HCT116 (cell line): ENCODE results near the gene ESR1. TPM values are rescaled to one million over a fixed set of nuclear protein-coding genes. Genes with fewer than 3 reads are reported as not detected.

Source experiments
- ATAC-seq: fragments of 200-7000 bp; cut with Tn5 transposase; 2 replicates; pipeline ENCODE4 v1.9.1; 2020; ENCODE audit warnings: mild to moderate bottlenecking, moderate library complexity
- BruUV-seq: library from RNA; stranded (reverse); fragments of 400-500 nt; replicated peaks from 2 replicates; lab custom pipeline; 2021; lab: Mats Ljungman, UMichigan
- CTCF ChIA-PET: fragments of 300-600 bp; sonication (Branson Sonifier 250); formaldehyde crosslinking; loops from one replicate; lab custom pipeline; 2021; ENCODE audit warnings: antibody characterized with exemption; lab: Charles Lee
- POLR2A ChIA-PET: fragments of 300-600, 350-600 bp; sonication (Branson Sonifier 250); formaldehyde crosslinking; loops from one replicate; lab custom pipeline; 2021; ENCODE audit warnings: antibody characterized with exemption; lab: Charles Lee
- RAD21 ChIA-PET, 2 experiments: fragments of 300-600 bp; sonication (Branson Sonifier 250); formaldehyde crosslinking; loops; one replicate each; lab custom pipeline; 2023; ENCODE audit warnings: low total read pairs in 2 of 2; ENCODE audit not compliant: uncharacterized antibody in 2 of 2, unreplicated experiment in 2 of 2, low non-redundant PET in 1 of 2; lab: Charles Lee
- DNase-seq: peaks from one replicate; pipeline ENCODE4 v3.0.0-alpha.2; 2010; ENCODE audit warnings: low read depth, low spot score
- H2AFZ ChIP-seq: fragments of 200-600 bp; shearing (Covaris generic), sonication (generic); 2 replicates; pipeline ENCODE4 v1.6.1; 2017; ENCODE audit warnings: low read depth, mixed run types, mixed read lengths, antibody characterized with exemption, low read length; ENCODE audit not compliant: poor library complexity, severe bottlenecking
- H3K27ac ChIP-seq: 2 replicates; pipeline ENCODE4 v1.5.1; 2012; ENCODE audit warnings: low read depth, low read length
- H3K27me3 ChIP-seq: fragments of 200-600 bp; sonication (generic); 2 replicates; pipeline ENCODE4 v1.6.1; 2016; ENCODE audit warnings: mixed run types, low read length, mixed read lengths; ENCODE audit not compliant: insufficient read depth
- H3K36me3 ChIP-seq, 2 experiments: fragments of 200-500 bp in 1 of 2; fragments of 200-600 bp in 1 of 2; sonication (Bioruptor generic) in 1 of 2; sonication (generic) in 1 of 2; 2 replicates each; pipeline versions ENCODE4 v1.5.1 to v1.6.1; 2014 to 2016; ENCODE audit warnings: low read length in 2 of 2, inconsistent platforms in 1 of 2, mixed read lengths in 1 of 2, mixed run types in 1 of 2; ENCODE audit not compliant: insufficient read depth in 2 of 2, control insufficient read depth in 1 of 2
- H3K4me1 ChIP-seq, 2 experiments: fragments of 200-600 bp in 1 of 2; sonication (generic) in 1 of 2; 2 replicates each; pipeline versions ENCODE4 v1.5.1 to v1.6.1; 2012 to 2017; ENCODE audit warnings: low read length in 2 of 2, inconsistent platforms in 1 of 2, mild to moderate bottlenecking in 1 of 2, mixed read lengths in 1 of 2, mixed run types in 1 of 2, moderate library complexity in 1 of 2; ENCODE audit not compliant: insufficient read depth in 2 of 2, control insufficient read depth in 1 of 2
- H3K4me2 ChIP-seq: fragments of 200-600 bp; sonication (generic); 2 replicates; pipeline ENCODE4 v1.6.1; 2017; ENCODE audit warnings: mixed run types, low read length, mixed read lengths
- H3K4me3 ChIP-seq, 2 experiments: fragments of 200-600 bp in 1 of 2; sonication (generic) in 1 of 2; replicated peaks in 1 of 2; 2 replicates each; pipeline ENCODE4 v1.5.1; 2011 to 2016; ENCODE audit warnings: low read length in 2 of 2, control low read depth in 1 of 2, low read depth in 1 of 2, mild to moderate bottlenecking in 1 of 2, mixed read lengths in 1 of 2, mixed run types in 1 of 2
- H3K79me2 ChIP-seq: fragments of 200-600 bp; sonication (generic); 2 replicates; pipeline ENCODE4 v1.6.1; 2017; ENCODE audit warnings: mild to moderate bottlenecking, mixed run types, low read length, moderate library complexity, mixed read lengths; ENCODE audit not compliant: insufficient read depth
- H3K9ac ChIP-seq: fragments of 200-600 bp; sonication (generic); 2 replicates; pipeline ENCODE4 v1.6.1; 2016; ENCODE audit warnings: low read length, mixed read lengths
- H3K9me2 ChIP-seq: fragments of 200-600 bp; sonication (generic), shearing (Covaris generic); 2 replicates; pipeline ENCODE4 v1.6.1; 2017; ENCODE audit warnings: mixed run types, mild to moderate bottlenecking, moderate library complexity; ENCODE audit not compliant: insufficient read depth
- H3K9me3 ChIP-seq, 2 experiments: fragments of 200-500 bp in 1 of 2; fragments of 200-600 bp in 1 of 2; sonication (Bioruptor generic) in 1 of 2; sonication (generic) in 1 of 2; 2 replicates each; pipeline ENCODE4 v1.6.1; 2014 to 2017; ENCODE audit warnings: low read length in 2 of 2, mixed read lengths in 2 of 2, inconsistent platforms in 1 of 2, low read depth in 1 of 2, mild to moderate bottlenecking in 1 of 2, mixed run types in 1 of 2, moderate library complexity in 1 of 2; ENCODE audit not compliant: control insufficient read depth in 1 of 2, insufficient read depth in 1 of 2
- H4K20me1 ChIP-seq: fragments of 200-600 bp; sonication (generic), shearing (Covaris generic); 2 replicates; pipeline ENCODE4 v1.6.1; 2017; ENCODE audit warnings: mixed run types, mild to moderate bottlenecking, moderate library complexity; ENCODE audit not compliant: insufficient read depth
- CEBPB ChIP-seq: IDR thresholded peaks from 2 replicates; pipeline ENCODE4 v1.6.1; 2012; ENCODE audit warnings: low read depth
- EGR1 ChIP-seq: IDR thresholded peaks from 2 replicates; pipeline ENCODE4 v1.6.1; 2012; ENCODE audit warnings: low read depth
- EZH2 ChIP-seq: fragments of 200-600 bp; sonication (generic); IDR thresholded peaks from 2 replicates; pipeline ENCODE4 v1.6.1; 2017; ENCODE audit warnings: antibody characterized with exemption, mixed run types
- FOSL1 ChIP-seq: IDR thresholded peaks from 2 replicates; pipeline ENCODE4 v1.6.1; 2012; ENCODE audit warnings: low read depth
- JUND ChIP-seq: IDR thresholded peaks from 2 replicates; pipeline ENCODE4 v1.6.1; 2012
- POLR2A ChIP-seq: IDR thresholded peaks from 2 replicates; pipeline ENCODE4 v1.7.0; 2011; ENCODE audit warnings: borderline replicate concordance; ENCODE audit not compliant: insufficient read depth, insufficient read length; ENCODE audit errors: extremely low read depth
- POLR2AphosphoS5 ChIP-seq: IDR thresholded peaks from 2 replicates; pipeline ENCODE4 v1.6.1; 2011; ENCODE audit warnings: mild to moderate bottlenecking, low read depth, low read length, moderate library complexity
- RAD21 ChIP-seq: IDR thresholded peaks from 2 replicates; pipeline ENCODE4 v1.6.1; 2012; ENCODE audit warnings: low read depth, mild to moderate bottlenecking
- ZFX ChIP-seq: fragments of 450-650 bp; IDR thresholded peaks from 2 replicates; pipeline ENCODE4 v1.6.1; 2017
- ZNF274 ChIP-seq: fragments of 200-500 bp; sonication (Bioruptor generic); IDR thresholded peaks from 2 replicates; pipeline ENCODE4 v1.6.1; 2014; ENCODE audit warnings: mild to moderate bottlenecking, low read depth, low read length, inconsistent platforms
- intact Hi-C: fragments of 100-400 bp; cut with micrococcal nuclease; formaldehyde crosslinking; loops from 2 replicates; pipeline ENCODE4 v1.10.0; 2022
- total RNA-seq: library from RNA; stranded (reverse); gene quantifications from one replicate; pipeline ENCODE4 v1.2.1, GENCODE V29; 2021; ENCODE audit not compliant: unreplicated experiment
- TF ChIP-seq, protein P1 (sequence below), 3 experiments: fragments of 200-600 bp in 1 of 3; sonication (generic) in 1 of 3; IDR thresholded peaks in 2 of 3; conservative IDR thresholded peaks in 1 of 3; 2 replicates each; pipeline ENCODE4 v1.5.1; 2012 to 2017; ENCODE audit warnings: low read depth in 2 of 3, low read length in 2 of 3, antibody characterized with exemption in 1 of 3, borderline replicate concordance in 1 of 3, control low read depth in 1 of 3, mild to moderate bottlenecking in 1 of 3, mixed read lengths in 1 of 3, mixed run types in 1 of 3, moderate library complexity in 1 of 3; ENCODE audit not compliant: insufficient read depth in 1 of 3
- TF ChIP-seq, protein P2 (sequence below): IDR thresholded peaks from 2 replicates; pipeline ENCODE4 v1.6.1; 2012; ENCODE audit warnings: low read depth
- TF ChIP-seq, protein P3 (sequence below): IDR thresholded peaks from 2 replicates; pipeline ENCODE4 v1.6.1; 2012

Gene ESR1
- total RNA-seq, 1 experiment from 2014 or later, result 0.17 TPM

DNA sequence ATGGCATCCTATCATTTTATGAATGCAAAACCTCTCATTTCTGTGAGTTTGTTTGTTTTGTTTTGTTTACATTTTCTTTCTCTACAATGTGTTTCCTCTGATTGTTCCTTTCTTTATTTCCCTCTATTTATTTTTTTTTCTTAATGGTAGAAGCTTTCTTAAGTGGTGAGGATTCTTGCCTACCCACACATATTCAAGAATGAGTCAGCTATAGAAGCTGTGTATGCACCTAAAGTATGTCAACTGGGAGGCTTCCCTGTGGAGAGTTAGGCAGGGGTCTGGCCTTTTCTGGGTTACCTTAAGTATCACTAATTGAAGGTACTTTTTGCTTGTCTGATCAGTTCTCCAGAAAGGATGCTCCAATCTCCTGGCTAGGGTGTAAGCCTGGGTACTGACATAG is 354.0 kb downstream of the ESR1 start:
- intact Hi-C loops, result no loop called here
- H4K20me1 ChIP-seq, result no peaks in the 10 kb centered on the region
- ChIA-PET CTCF (no interaction called here), RAD21 (no interaction called here), POLR2A (no interaction called here)
- H3K27ac ChIP-seq, result no peak overlapping the region
- no peaks in the 10 kb centered on the region for H3K36me3 ChIP-seq
- H3K4me3 ChIP-seq, result no peak overlapping the region
- H3K9me3 ChIP-seq, result no peaks in the 10 kb centered on the region
- DNase-seq (no peak), ATAC-seq (no peak)
- H3K27me3 ChIP-seq, result no peaks in the 10 kb centered on the region
- no peaks in the 10 kb centered on the region for H3K4me1 ChIP-seq
- no peak overlapping the region for H3K9ac ChIP-seq
- no TSS peak for BruUV-seq
- no peak overlapping the region for H3K4me2 ChIP-seq
- no peak overlapping the region for H2AFZ ChIP-seq
- H3K79me2 ChIP-seq, result no peaks in the 10 kb centered on the region
- TF ChIP-seq RAD21 (no peak), POLR2AphosphoS5 (no peak), ZFX (no peak), EZH2 (no peak), EGR1 (no peak), POLR2A (no peak), JUND (no peak), ZNF274 (no peak), CEBPB (no peak), FOSL1 (no peak)
- TF ChIP-seq, protein P1, sequence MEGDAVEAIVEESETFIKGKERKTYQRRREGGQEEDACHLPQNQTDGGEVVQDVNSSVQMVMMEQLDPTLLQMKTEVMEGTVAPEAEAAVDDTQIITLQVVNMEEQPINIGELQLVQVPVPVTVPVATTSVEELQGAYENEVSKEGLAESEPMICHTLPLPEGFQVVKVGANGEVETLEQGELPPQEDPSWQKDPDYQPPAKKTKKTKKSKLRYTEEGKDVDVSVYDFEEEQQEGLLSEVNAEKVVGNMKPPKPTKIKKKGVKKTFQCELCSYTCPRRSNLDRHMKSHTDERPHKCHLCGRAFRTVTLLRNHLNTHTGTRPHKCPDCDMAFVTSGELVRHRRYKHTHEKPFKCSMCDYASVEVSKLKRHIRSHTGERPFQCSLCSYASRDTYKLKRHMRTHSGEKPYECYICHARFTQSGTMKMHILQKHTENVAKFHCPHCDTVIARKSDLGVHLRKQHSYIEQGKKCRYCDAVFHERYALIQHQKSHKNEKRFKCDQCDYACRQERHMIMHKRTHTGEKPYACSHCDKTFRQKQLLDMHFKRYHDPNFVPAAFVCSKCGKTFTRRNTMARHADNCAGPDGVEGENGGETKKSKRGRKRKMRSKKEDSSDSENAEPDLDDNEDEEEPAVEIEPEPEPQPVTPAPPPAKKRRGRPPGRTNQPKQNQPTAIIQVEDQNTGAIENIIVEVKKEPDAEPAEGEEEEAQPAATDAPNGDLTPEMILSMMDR (IDR thresholded peaks at IDR 0.05 in 2 of 3, conservative IDR thresholded peaks at IDR 0.05 in 1 of 3; ENCODE audit: borderline replicate concordance in 1 of 3, insufficient read depth in 1 of 3, low read depth in 2 of 3, low read length in 2 of 3), result no peak
- TF ChIP-seq, protein P2, sequence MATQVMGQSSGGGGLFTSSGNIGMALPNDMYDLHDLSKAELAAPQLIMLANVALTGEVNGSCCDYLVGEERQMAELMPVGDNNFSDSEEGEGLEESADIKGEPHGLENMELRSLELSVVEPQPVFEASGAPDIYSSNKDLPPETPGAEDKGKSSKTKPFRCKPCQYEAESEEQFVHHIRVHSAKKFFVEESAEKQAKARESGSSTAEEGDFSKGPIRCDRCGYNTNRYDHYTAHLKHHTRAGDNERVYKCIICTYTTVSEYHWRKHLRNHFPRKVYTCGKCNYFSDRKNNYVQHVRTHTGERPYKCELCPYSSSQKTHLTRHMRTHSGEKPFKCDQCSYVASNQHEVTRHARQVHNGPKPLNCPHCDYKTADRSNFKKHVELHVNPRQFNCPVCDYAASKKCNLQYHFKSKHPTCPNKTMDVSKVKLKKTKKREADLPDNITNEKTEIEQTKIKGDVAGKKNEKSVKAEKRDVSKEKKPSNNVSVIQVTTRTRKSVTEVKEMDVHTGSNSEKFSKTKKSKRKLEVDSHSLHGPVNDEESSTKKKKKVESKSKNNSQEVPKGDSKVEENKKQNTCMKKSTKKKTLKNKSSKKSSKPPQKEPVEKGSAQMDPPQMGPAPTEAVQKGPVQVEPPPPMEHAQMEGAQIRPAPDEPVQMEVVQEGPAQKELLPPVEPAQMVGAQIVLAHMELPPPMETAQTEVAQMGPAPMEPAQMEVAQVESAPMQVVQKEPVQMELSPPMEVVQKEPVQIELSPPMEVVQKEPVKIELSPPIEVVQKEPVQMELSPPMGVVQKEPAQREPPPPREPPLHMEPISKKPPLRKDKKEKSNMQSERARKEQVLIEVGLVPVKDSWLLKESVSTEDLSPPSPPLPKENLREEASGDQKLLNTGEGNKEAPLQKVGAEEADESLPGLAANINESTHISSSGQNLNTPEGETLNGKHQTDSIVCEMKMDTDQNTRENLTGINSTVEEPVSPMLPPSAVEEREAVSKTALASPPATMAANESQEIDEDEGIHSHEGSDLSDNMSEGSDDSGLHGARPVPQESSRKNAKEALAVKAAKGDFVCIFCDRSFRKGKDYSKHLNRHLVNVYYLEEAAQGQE, result no peak
- TF ChIP-seq, protein P3, sequence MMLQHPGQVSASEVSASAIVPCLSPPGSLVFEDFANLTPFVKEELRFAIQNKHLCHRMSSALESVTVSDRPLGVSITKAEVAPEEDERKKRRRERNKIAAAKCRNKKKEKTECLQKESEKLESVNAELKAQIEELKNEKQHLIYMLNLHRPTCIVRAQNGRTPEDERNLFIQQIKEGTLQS, result no peak
- H3K9me2 ChIP-seq, result peaks cover 3% of the 10 kb centered on the region; the same call in 1 of the 2 replicates
